Activated T-cell treated with anti-CD3 and anti-CD28 coated beads, Interleukin-2, amount 50 U/mL, for 4 hours (primary cell): ENCODE measurements around the gene GDF9. TPM values are rescaled to one million over a fixed set of nuclear protein-coding genes. Genes with fewer than 3 reads are reported as not detected.
A peak's percentile ranks its signal among the peaks of the same experiment; 100 is the strongest.

ENCODE experiments used
- ATAC-seq, 2 donors: fragments of 200-7000 bp; cut with Tn5 transposase; one replicate each; pipeline ENCODE4 v1.10.0; 2021
- DNase-seq: peaks from one replicate; pipeline ENCODE4 v3.0.0-alpha.2; 2020
- H3K27me3 Mint-ChIP-seq: one replicate; pipeline ENCODE4 v1.8.0; 2021; ENCODE audit warnings: low read depth, mixed read lengths
- H3K36me3 Mint-ChIP-seq: one replicate; pipeline ENCODE4 v1.8.0; 2022; ENCODE audit warnings: mixed read lengths; ENCODE audit not compliant: insufficient read depth
- H3K4me1 Mint-ChIP-seq: one replicate; pipeline ENCODE4 v1.8.0; 2021; ENCODE audit warnings: low read depth, mixed read lengths
- H3K4me3 Mint-ChIP-seq: one replicate; pipeline ENCODE4 v1.8.0; 2021; ENCODE audit warnings: mild to moderate bottlenecking, moderate library complexity, mixed read lengths
- H3K9me3 Mint-ChIP-seq: one replicate; pipeline ENCODE4 v1.8.0; 2021; ENCODE audit warnings: mixed read lengths
- total RNA-seq, 3 donors: library from RNA; stranded (reverse); gene quantifications; one replicate each; pipeline ENCODE4 v1.2.1, GENCODE V29; 2021

The GDF9 gene
- total RNA-seq, 3 donors from 2014 or later: 0.27 to 0.89 (median 0.32) TPM

DNA sequence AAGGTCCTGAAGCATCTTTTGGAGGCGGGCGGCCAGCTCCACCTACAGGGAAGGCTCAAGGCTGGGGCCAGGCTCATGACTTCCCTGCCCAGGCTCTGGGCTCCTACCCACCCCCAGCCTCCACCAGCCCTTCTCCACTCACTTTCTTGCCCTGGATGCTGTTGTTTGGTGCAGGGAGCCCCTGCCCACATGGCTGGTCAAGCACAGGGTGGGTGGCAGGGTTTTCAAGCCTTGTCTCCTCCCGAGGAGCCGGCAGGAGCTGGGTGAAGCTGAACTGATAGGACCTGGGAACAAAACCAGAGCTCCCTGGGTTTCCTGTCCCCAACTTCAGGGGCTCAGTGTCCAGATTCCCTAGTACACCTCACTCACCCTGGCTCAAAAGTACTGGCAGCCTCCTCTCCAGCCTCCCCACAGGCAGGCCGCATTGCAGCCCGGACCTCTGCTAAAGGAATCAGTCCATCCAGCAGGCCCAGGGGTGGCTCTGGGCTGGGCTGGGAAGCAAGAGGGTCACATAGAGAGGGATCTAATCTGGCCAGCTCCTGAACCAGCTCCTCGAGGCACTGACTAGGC, 42.7 kb downstream of the GDF9 start:
- H3K27me3 Mint-ChIP-seq: peaks cover 54% of the 10 kb centered on the region
- DNase-seq (no peak), ATAC-seq (no peak)
- peaks cover 9% of the 10 kb centered on the region for H3K4me1 Mint-ChIP-seq
- H3K4me3 Mint-ChIP-seq: no peak overlapping the region
- no peaks in the 10 kb centered on the region for H3K36me3 Mint-ChIP-seq
- no peaks in the 10 kb centered on the region for H3K9me3 Mint-ChIP-seq

DNA sequence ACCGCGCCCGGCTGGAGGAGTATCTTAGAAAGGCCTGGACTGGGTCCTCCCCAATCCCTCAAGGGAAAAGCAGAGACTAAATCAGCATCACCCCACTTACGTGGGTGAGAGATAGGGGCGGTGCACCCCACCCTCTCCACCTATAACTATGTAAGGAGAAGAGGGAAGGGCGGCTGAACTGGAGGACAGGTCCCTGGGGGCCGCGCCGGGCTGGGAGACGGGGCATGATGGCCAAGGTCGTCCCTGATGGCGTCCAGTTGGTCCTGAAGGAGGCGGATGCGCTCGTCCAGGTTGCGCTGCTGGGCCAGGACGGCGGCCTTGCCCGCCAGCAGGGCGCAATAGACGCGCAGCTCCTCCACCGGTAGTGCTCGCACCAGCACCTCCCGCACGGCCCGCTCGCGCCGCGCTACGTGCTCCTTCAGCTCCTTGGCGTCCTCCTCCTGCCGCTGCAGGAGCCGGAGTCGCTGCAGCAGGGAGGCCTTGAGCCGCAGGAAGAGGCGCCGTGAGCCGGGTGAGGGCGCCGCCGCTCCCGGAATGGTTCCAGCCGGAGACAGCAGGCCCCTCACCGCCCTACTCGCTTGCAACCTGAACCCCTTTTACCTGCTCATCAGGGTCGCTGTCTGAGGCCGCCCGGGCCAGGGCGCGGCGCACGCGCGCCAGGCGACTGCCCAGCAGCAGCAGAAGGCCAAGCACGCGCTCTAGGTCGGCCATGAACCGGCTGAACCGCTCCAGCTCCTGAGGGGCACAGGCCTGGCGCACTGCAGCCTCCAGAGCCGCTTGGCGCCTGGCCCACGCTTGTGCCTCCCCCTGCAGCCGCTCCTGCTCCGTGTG, 43.4 kb downstream of the GDF9 start:
- peaks cover 9% of the 10 kb centered on the region for H3K4me1 Mint-ChIP-seq
- H3K9me3 Mint-ChIP-seq: no peaks in the 10 kb centered on the region
- no peak overlapping the region for H3K4me3 Mint-ChIP-seq
- peaks cover 53% of the 10 kb centered on the region for H3K27me3 Mint-ChIP-seq
- H3K36me3 Mint-ChIP-seq: no peaks in the 10 kb centered on the region
- no peak for DNase-seq
- ATAC-seq: peak in 1 of 2 donors; percentile 16

DNA sequence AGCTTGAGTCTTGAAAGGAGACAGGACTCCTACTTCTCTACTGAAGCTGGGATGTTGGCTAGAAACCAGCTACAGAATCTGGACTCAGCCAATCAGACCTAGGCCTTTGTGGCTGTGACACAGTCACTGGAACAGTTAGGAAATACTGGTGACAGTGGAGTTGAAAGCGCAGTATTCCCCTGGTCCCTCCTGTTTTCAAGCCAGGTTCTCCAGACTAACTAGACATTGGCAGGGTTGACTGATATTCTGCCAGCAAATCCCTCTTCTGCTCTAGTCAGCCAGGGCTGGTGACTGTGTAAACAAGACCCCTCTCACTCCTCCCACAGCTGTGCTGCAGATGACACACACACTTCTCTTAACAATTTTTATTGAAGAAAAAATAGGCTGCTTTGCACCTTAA, 44.5 kb downstream of the GDF9 start:
- no peak overlapping the region for H3K4me3 Mint-ChIP-seq
- H3K9me3 Mint-ChIP-seq: no peaks in the 10 kb centered on the region
- ATAC-seq (no peak), DNase-seq (no peak)
- peaks cover 9% of the 10 kb centered on the region for H3K4me1 Mint-ChIP-seq
- H3K27me3 Mint-ChIP-seq: peaks cover 42% of the 10 kb centered on the region
- H3K36me3 Mint-ChIP-seq: no peaks in the 10 kb centered on the region

DNA sequence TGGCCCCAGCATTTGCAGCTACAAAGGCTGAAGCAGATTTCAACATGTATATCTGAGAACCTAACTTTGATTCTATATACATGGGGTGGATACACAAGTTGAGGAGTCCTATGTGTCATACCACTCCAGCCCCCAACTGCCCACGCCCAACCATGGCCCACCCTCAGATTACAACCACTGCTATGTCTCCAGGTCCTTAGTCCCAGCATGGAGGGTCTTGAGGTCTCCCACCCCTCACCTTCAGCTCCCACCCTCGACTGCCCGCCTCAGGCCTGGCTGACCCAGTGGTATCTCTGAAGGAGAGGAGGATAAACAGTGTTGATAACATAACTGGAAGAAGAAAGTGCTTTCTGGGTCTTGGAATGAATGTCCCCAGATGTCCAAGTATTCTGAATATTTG, 44.9 kb downstream of the GDF9 start:
- Mint-ChIP-seq H3K9me3 (no peaks in the 10 kb centered on the region), H3K27me3 (peaks cover 37% of the 10 kb centered on the region), H3K4me3 (no peak overlapping the region), H3K36me3 (no peaks in the 10 kb centered on the region), H3K4me1 (peaks cover 9% of the 10 kb centered on the region)
- no peak for DNase-seq
- ATAC-seq: no peak

DNA sequence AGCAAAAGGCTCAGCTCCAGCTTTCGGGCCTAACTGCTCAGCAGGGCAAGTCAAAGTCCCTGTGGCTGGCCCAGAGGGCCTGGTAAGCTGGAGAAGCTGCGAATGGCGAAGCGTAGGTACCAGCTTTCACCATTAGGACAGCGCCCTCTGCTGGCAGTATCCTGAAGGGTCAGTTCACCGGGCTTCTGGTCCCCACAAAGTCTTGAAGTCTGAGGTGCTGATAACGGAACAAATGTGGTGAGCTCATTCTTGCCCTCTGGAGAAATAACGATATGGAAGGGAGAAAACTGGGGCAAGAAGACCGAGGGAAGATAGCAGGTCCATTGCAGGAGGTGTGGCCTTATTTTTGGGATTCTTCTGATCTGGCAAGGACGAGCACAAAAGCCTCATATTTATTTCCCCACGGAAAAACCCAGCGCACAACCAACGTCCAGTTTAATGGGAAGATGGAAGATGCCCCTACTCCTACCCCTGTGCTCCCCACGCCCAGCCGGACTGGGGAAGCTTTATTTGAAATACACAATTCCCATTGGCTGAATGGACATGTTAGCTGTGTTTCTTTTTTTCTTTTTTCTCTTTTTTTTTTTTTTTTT, 46.0 kb downstream of the GDF9 start:
- peaks cover 9% of the 10 kb centered on the region for H3K4me1 Mint-ChIP-seq
- ATAC-seq: peak; percentile 83 to 87
- H3K36me3 Mint-ChIP-seq: no peaks in the 10 kb centered on the region
- DNase-seq: peak; percentile 88
- peaks cover 33% of the 10 kb centered on the region for H3K27me3 Mint-ChIP-seq
- H3K9me3 Mint-ChIP-seq: no peaks in the 10 kb centered on the region
- H3K4me3 Mint-ChIP-seq: peak overlapping the region; percentile 37

DNA sequence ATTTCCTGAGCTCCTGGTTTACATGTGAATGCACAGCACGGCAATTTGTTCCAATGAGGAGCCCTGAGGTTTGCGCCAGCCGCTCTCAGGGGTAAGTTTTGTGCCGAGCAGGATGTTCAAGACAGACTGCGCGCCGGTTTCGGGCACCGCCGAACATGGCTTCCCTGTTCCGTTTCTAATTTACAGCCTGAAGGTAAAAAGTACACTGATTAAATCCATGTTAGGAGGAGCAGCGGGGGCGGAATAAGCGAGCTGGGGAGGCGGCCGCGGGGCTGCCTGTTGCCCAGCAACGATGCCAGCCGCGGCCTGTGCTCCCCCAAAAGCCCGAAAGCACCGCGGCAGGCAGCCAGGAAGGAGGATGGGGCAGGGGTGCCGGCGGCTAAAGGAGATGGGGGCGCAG, 46.8 kb downstream of the GDF9 start:
- H3K4me3 Mint-ChIP-seq: peak overlapping the region; percentile 54
- no peaks in the 10 kb centered on the region for H3K36me3 Mint-ChIP-seq
- H3K27me3 Mint-ChIP-seq: peaks cover 30% of the 10 kb centered on the region
- H3K4me1 Mint-ChIP-seq: peaks cover 11% of the 10 kb centered on the region
- ATAC-seq (no peak), DNase-seq (no peak)
- H3K9me3 Mint-ChIP-seq: no peaks in the 10 kb centered on the region

DNA sequence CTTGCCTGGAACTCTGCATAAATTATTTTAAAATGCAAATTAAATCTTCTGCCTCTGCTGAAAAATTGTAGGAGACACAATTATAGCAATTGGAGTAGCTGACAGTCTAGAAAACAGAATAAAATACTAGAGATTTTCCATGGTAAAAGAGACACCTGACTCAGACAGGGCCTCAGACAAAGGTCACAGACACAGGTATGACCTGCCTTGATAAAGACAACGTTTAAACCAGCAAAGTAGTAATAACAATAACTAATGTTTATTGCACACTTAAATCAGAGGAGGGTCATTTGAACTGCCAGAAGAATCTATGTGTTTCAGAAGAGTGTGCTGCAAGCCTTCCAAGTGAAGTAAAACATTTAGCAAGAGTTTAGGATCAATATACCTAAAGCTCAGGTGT, 49.3 kb downstream of the GDF9 start:
- H3K4me1 Mint-ChIP-seq: peaks cover 20% of the 10 kb centered on the region
- no peaks in the 10 kb centered on the region for H3K36me3 Mint-ChIP-seq

DNA sequence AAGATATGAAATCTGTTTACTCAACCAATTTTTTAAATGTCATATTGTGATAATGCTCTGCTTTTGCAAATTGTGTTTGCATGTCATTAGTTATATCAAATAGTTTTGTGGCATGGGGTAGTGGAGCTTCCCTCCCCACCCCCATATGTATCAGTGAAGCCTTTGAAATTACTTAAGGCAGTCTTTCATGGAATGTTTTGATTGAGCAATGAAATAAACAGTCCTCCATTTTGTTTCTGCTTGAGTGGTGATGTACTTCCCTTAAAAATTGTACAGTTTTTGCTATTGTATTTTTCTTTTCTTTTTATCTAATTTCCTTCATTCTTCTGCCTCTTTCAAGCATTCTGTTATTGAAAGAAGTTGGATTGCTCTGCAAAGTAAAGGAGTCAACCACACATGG, 49.7 kb downstream of the GDF9 start:
- peaks cover 20% of the 10 kb centered on the region for H3K4me1 Mint-ChIP-seq
- peaks cover 33% of the 10 kb centered on the region for H3K27me3 Mint-ChIP-seq
- no peak for ATAC-seq
- no peaks in the 10 kb centered on the region for H3K9me3 Mint-ChIP-seq
- H3K36me3 Mint-ChIP-seq: no peaks in the 10 kb centered on the region
- no peak for DNase-seq
- no peak overlapping the region for H3K4me3 Mint-ChIP-seq

More for the DNA sequence above, 49.3 kb downstream of the GDF9 start:
- H3K4me3 Mint-ChIP-seq: no peak overlapping the region
- no peaks in the 10 kb centered on the region for H3K9me3 Mint-ChIP-seq
- ATAC-seq: no peak
- DNase-seq: no peak
- H3K27me3 Mint-ChIP-seq: peaks cover 31% of the 10 kb centered on the region

DNA sequence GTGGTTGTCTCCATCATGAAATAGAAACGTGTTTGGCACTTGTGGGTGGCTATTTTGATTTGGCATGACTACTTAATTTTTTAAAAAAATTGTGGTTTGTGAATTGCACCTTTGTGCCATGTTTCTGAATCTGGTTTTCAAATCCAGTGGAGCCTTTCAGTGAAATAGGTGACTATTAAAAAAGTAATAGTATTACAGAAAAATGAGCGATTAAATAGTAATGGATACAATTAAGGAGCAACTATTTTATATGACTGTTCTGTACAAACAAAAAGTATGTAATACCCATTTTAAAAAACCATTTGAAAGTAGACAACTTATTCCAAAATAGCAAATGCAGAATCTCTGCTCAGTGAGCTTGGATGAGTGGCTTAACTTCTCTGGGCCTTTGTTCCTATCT, 50.2 kb downstream of the GDF9 start:
- Mint-ChIP-seq H3K36me3 (no peaks in the 10 kb centered on the region), H3K27me3 (peaks cover 38% of the 10 kb centered on the region), H3K4me3 (no peak overlapping the region), H3K4me1 (peaks cover 20% of the 10 kb centered on the region), H3K9me3 (no peaks in the 10 kb centered on the region)
- DNase-seq (no peak), ATAC-seq (no peak)

DNA sequence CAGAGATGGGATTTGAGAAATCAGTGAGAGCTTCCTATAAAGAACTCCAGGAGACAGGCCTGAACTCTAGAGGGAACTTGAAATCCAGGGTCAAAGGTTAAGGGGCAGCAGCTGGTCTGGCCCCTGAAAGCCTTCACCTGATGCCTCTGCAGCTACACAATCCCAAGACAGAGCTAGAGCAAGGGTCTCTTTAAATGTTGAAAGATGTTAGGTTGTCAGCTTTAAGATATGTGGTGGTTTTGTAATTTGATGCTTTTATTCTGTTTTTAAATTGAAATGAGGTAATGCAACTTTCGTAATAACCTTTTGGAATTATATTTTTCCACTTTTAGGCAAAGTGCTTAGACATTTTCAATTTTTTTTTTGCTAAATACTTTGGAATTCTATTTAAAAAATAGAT, 50.8 kb downstream of the GDF9 start:
- H3K4me1 Mint-ChIP-seq: peaks cover 20% of the 10 kb centered on the region
- no peaks in the 10 kb centered on the region for H3K9me3 Mint-ChIP-seq
- DNase-seq (no peak), ATAC-seq (no peak)
- H3K4me3 Mint-ChIP-seq: no peak overlapping the region
- peaks cover 44% of the 10 kb centered on the region for H3K27me3 Mint-ChIP-seq
- H3K36me3 Mint-ChIP-seq: no peaks in the 10 kb centered on the region

DNA sequence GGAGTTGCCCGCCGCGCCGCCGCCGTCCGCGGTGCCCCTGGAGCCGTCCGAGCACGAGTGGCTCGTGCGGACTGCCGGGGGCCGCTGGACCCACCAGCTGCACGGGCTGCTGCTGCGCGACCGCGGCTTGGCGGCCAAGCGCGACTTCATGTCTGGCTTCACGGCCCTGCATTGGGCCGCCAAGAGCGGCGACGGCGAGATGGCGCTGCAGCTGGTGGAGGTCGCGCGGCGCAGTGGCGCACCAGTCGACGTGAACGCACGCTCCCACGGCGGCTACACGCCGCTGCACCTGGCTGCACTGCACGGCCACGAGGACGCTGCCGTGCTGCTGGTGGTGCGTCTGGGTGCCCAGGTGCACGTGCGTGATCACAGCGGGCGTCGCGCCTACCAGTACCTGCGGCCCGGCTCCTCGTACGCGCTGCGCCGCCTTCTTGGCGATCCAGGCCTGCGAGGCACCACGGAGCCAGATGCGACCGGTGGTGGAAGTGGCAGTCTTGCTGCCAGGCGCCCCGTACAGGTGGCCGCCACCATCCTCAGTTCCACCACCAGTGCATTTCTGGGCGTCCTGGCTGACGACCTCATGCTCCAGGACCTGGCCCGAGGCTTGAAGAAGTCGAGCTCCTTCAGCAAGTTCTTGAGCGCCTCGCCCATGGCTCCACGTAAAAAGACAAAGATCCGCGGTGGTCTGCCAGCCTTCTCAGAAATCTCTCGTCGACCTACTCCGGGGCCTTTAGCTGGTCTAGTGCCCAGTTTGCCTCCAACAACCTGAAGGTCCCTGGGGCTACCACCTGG, 51.6 kb downstream of the GDF9 start:
- Mint-ChIP-seq H3K27me3 (peaks cover 46% of the 10 kb centered on the region), H3K4me3 (no peak overlapping the region), H3K36me3 (no peaks in the 10 kb centered on the region), H3K4me1 (peaks cover 16% of the 10 kb centered on the region), H3K9me3 (no peaks in the 10 kb centered on the region)
- DNase-seq (no peak), ATAC-seq (no peak)

DNA sequence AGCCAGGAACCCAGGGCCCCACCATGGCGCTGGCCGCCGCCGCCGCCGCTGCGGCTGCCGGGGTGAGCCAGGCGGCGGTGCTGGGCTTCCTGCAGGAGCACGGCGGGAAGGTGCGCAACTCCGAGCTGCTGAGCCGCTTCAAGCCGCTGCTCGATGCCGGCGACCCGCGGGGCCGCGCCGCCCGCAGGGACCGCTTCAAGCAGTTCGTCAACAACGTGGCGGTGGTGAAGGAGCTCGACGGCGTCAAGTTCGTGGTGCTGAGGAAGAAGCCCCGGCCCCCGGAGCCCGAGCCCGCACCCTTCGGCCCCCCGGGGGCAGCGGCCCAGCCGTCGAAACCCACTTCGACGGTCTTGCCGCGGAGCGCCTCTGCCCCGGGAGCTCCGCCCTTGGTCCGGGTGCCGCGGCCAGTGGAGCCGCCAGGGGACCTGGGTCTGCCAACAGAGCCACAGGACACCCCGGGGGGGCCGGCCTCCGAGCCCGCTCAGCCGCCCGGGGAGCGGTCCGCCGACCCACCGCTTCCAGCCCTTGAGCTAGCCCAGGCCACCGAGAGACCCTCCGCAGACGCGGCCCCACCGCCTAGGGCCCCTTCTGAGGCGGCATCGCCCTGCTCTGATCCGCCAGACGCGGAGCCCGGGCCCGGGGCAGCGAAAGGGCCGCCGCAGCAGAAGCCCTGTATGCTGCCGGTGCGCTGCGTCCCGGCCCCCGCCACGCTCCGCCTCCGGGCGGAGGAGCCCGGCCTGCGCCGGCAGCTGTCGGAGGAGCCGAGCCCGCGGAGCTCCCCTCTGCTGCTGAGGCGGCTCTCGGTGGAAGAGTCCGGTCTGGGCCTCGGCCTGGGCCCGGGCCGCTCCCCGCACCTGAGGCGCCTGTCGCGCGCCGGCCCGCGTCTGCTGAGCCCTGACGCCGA, 52.4 kb downstream of the GDF9 start:
- Mint-ChIP-seq H3K4me3 (no peak overlapping the region), H3K27me3 (peaks cover 49% of the 10 kb centered on the region), H3K36me3 (no peaks in the 10 kb centered on the region), H3K4me1 (peaks cover 11% of the 10 kb centered on the region), H3K9me3 (no peaks in the 10 kb centered on the region)
- ATAC-seq (peak; percentile 64 to 71), DNase-seq (peak; percentile 20)

DNA sequence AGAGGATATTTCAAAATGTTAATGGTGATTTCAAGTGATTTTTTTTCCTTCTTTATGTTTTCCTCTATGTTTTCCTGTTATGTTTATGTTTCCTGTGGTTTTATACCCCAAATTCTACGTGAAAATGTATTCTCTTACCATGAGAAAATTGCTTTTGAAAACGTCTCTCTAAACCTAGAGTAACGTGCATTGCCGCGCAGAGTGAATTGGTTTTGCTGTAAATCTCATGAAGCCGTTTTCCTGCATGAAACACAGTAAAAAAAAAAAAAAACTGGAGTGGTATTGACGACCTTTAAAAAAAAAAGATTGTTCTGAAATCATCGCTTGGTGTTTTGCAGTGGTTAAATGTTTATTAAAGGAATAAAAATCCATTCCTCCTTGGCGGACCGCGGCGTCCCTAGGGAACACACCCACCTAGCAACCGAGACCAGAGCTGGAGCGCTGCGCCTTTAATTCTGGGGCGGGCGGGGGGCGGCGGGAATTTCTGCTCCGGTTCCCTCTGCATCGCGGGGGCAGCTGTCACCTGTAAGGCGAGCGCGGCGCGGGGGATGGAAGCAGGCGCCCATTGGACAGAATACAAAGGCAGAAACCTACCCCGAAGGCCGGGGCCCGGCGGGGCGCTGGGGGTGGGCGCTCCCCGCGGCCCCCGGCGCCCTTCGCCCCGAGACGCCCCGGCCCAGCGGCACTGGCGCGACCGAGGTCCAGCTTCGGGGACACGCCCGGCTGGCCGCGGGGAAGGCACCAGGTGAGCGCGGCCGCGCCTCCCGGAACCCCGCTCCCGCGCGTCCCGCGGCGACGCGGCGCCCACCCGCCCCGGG, 53.3 kb downstream of the GDF9 start, which contains the start of gene SOWAHA:
TSS of gene SOWAHA (plus strand) at position 522 of the 818 bp plus-strand sequence. CDS start 320 bp downstream, outside the sequence.
- Mint-ChIP-seq H3K4me3 (peak within 1 kb of the TSS; percentile 70), H3K4me1 (peaks cover 11% of the 10 kb centered on the region), H3K9me3 (no peaks in the 10 kb centered on the region), H3K27me3 (peaks cover 49% of the 10 kb centered on the region), H3K36me3 (no peaks in the 10 kb centered on the region)
- peak; percentile 27 to 29 for ATAC-seq
- no peak for DNase-seq
